ENCODE data around the gene PSMD4.

- no peak for TF ChIP-seq CTCF (IDR thresholded peaks at IDR 0.05; ENCODE audit: low read depth, low read length)
- no peak for TF ChIP-seq EZH2phosphoT487 (IDR thresholded peaks at IDR 0.05; ENCODE audit: low read depth)
Measured at GRCh38 chr1:151294742-151295462, 40.4 kb downstream of the PSMD4 start.
